ENCODE results near the gene SPECC1.

- no peak for TF ChIP-seq POLR2A (IDR thresholded peaks at IDR 0.05)
- TF ChIP-seq CTCF (IDR thresholded peaks at IDR 0.05): no peak
Observed at GRCh38 chr17:20208717-20209116, 199.6 kb downstream of the SPECC1 start.
